Choroid plexus epithelial cell (primary cell): ENCODE data around the gene TMX2.

Experiments used
- DNase-seq: peaks from one replicate; pipeline ENCODE4 v3.0.0-alpha.2; 2010; ENCODE audit warnings: low read depth
- H3K4me3 ChIP-seq: 2 replicates; pipeline ENCODE4 v1.5.1; 2011; ENCODE audit warnings: low read depth, mild to moderate bottlenecking, control low read depth, low read length, moderate library complexity
- CTCF ChIP-seq: conservative IDR thresholded peaks from 2 replicates; pipeline ENCODE4 v1.5.1; 2011; ENCODE audit warnings: low read depth, mild to moderate bottlenecking, control low read depth, inconsistent platforms, low read length, moderate library complexity

The TMX2 gene

GRCh38 chr11:57764566-57764965, 52.2 kb downstream of the TMX2 start:
- peak; percentile 41 for DNase-seq
- no peak for TF ChIP-seq CTCF
- peak overlapping the region; percentile 72 for H3K4me3 ChIP-seq

- H3K4me3 ChIP-seq: peak overlapping the region; percentile 15
These were observed 52.6 kb downstream of the TMX2 start for GRCh38 chr11:57764972-57765371.

GRCh38 chr11:57770793-57771192, 58.4 kb downstream of the TMX2 start:
- H3K4me3 ChIP-seq: no peak overlapping the region
- no peak for TF ChIP-seq CTCF
- no peak for DNase-seq

More at GRCh38 chr11:57764972-57765371, 52.6 kb downstream of the TMX2 start:
- no peak for DNase-seq
- no peak for TF ChIP-seq CTCF

GRCh38 chr11:57771365-57771764, 59.0 kb downstream of the TMX2 start:
- H3K4me3 ChIP-seq: no peak overlapping the region
- no peak for DNase-seq
- no peak for TF ChIP-seq CTCF

GRCh38 chr11:57772562-57772961, 60.2 kb downstream of the TMX2 start:
- no peak for TF ChIP-seq CTCF
- no peak overlapping the region for H3K4me3 ChIP-seq
- peak; percentile 65 for DNase-seq

- TF ChIP-seq CTCF: no peak
- no peak overlapping the region for H3K4me3 ChIP-seq
- no peak for DNase-seq
These were observed 60.7 kb downstream of the TMX2 start for GRCh38 chr11:57773026-57773598.

- no peak overlapping the region for H3K4me3 ChIP-seq
- DNase-seq: no peak
- TF ChIP-seq CTCF: no peak
These were observed 63.1 kb downstream of the TMX2 start for GRCh38 chr11:57775491-57775890.
